Mammary epithelial cell (primary cell): ENCODE data around the gene CD86.

Source experiments
- EZH2 ChIP-seq: IDR thresholded peaks from 2 replicates; pipeline ENCODE4 v1.6.1; 2012; ENCODE audit warnings: low read length, inconsistent platforms, borderline replicate concordance
- TF ChIP-seq, protein P1 (sequence below), 2 donors: IDR thresholded peaks in 1 of 2; conservative IDR thresholded peaks in 1 of 2; 2 replicates each; pipeline ENCODE4 v1.5.1; 2011 to 2012; ENCODE audit warnings: inconsistent platforms in 2 of 2, low read length in 2 of 2, mild to moderate bottlenecking in 2 of 2, control low read depth in 1 of 2, low read depth in 1 of 2; ENCODE audit not compliant: insufficient read depth in 1 of 2; ENCODE audit errors: extremely low read depth in 1 of 2

DNA sequence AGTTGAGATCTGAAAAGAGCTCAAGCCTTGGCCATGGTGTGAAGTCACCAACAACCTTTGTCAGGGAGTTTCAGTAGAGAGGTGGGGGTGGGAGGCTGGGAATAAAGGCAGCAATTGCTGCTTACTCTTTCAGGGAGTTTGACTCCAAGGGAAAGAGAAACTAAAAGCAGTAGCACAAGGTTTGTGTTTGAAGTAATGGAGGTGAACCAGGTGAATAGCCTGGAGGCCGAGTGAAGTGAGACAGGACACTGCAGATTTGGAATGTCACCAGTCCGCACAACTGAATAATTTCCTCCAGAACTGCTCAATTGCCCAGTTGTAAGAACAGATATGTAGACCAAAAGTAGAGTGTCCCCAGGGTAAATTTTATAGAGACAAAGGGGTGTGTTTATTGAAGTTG, 44.1 kb downstream of the CD86 start:
- TF ChIP-seq, protein P1, sequence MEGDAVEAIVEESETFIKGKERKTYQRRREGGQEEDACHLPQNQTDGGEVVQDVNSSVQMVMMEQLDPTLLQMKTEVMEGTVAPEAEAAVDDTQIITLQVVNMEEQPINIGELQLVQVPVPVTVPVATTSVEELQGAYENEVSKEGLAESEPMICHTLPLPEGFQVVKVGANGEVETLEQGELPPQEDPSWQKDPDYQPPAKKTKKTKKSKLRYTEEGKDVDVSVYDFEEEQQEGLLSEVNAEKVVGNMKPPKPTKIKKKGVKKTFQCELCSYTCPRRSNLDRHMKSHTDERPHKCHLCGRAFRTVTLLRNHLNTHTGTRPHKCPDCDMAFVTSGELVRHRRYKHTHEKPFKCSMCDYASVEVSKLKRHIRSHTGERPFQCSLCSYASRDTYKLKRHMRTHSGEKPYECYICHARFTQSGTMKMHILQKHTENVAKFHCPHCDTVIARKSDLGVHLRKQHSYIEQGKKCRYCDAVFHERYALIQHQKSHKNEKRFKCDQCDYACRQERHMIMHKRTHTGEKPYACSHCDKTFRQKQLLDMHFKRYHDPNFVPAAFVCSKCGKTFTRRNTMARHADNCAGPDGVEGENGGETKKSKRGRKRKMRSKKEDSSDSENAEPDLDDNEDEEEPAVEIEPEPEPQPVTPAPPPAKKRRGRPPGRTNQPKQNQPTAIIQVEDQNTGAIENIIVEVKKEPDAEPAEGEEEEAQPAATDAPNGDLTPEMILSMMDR (conservative IDR thresholded peaks at IDR 0.05 in 1 of 2, IDR thresholded peaks at IDR 0.05 in 1 of 2; ENCODE audit: extremely low read depth in 1 of 2, insufficient read depth in 1 of 2, low read depth in 1 of 2, low read length in 2 of 2), result no peak
- no peak for TF ChIP-seq EZH2
